ENCODE measurements around the gene A3GALT2.

DNA sequence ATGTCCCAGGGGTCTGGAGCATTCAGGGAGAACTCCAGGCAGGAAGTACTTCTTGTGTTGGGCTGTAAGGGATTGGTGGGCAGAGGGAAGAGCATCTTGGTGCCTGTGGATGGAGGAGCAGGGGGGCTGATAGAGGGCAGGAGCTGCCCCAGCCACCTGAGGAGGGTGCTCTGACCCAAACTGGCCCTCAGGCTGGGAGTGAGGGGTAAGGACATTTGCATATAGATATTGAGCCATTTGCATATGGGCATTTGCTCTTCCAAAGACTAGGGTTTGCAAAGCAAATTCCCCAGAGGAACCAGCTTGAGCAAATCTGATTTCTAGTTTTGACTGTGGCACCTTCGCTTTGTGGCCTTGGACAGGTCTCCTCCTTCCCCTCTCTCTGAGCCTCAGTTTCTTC, 46.5 kb downstream of the A3GALT2 start:
- TF ChIP-seq, protein P1, sequence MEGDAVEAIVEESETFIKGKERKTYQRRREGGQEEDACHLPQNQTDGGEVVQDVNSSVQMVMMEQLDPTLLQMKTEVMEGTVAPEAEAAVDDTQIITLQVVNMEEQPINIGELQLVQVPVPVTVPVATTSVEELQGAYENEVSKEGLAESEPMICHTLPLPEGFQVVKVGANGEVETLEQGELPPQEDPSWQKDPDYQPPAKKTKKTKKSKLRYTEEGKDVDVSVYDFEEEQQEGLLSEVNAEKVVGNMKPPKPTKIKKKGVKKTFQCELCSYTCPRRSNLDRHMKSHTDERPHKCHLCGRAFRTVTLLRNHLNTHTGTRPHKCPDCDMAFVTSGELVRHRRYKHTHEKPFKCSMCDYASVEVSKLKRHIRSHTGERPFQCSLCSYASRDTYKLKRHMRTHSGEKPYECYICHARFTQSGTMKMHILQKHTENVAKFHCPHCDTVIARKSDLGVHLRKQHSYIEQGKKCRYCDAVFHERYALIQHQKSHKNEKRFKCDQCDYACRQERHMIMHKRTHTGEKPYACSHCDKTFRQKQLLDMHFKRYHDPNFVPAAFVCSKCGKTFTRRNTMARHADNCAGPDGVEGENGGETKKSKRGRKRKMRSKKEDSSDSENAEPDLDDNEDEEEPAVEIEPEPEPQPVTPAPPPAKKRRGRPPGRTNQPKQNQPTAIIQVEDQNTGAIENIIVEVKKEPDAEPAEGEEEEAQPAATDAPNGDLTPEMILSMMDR (conservative IDR thresholded peaks at IDR 0.05; ENCODE audit: low read length) = no peak
- TF ChIP-seq EZH2phosphoT487 (IDR thresholded peaks at IDR 0.05; ENCODE audit: borderline replicate concordance) = no peak
